GM12878 (cell line): ENCODE data around the gene COX19. TPM values are rescaled to one million over a fixed set of nuclear protein-coding genes. Genes with fewer than 3 reads are reported as not detected.

ENCODE experiments used
- ASH2L ChIP-seq: fragments of 300-600, 200-600 bp; sonication (generic); IDR thresholded peaks from 2 replicates; pipeline ENCODE4 v1.6.1; 2017; ENCODE audit warnings: low read depth, mild to moderate bottlenecking, borderline replicate concordance
- CBX3 ChIP-seq: fragments of 200-600 bp; sonication (generic); IDR thresholded peaks from 2 replicates; pipeline ENCODE4 v1.6.1; 2016; ENCODE audit warnings: low read depth, borderline replicate concordance
- CHD4 ChIP-seq: fragments of 200-600 bp; sonication (generic); IDR thresholded peaks from 2 replicates; pipeline ENCODE4 v1.6.1; 2016; ENCODE audit warnings: mild to moderate bottlenecking
- ELK1 ChIP-seq: IDR thresholded peaks from 2 replicates; pipeline ENCODE4 v1.6.1; 2012; ENCODE audit warnings: low read depth, low read length, improper control_type of control experiment
- EZH2 ChIP-seq: IDR thresholded peaks from 2 replicates; pipeline ENCODE4 v1.6.1; 2012; ENCODE audit warnings: low read depth, mild to moderate bottlenecking, control low read depth, inconsistent platforms, low read length, borderline replicate concordance; ENCODE audit not compliant: control insufficient read depth
- IRF4 ChIP-seq: IDR thresholded peaks from 2 replicates; pipeline ENCODE4 v1.6.1; 2011; ENCODE audit warnings: low read depth, low read length
- KAT2A ChIP-seq: conservative IDR thresholded peaks from 2 replicates; pipeline ENCODE4 v1.6.1; 2011; ENCODE audit warnings: low read depth, low read length; ENCODE audit not compliant: control insufficient read depth
- MEF2A ChIP-seq: IDR thresholded peaks from 2 replicates; pipeline ENCODE4 v1.6.1; 2011; ENCODE audit warnings: low read depth, mild to moderate bottlenecking, low read length, moderate library complexity; ENCODE audit not compliant: insufficient read depth
- PRDM15 ChIP-seq: fragments of 450-650 bp; formaldehyde crosslinking; IDR thresholded peaks from 2 replicates; pipeline ENCODE4 v1.4.0; 2020; ENCODE audit warnings: mild to moderate bottlenecking, moderate library complexity
- SIN3A ChIP-seq: IDR thresholded peaks from 2 replicates; pipeline ENCODE4 v1.6.1; 2012; ENCODE audit warnings: low read depth, low read length, improper control_type of control experiment
- SP1 ChIP-seq: IDR thresholded peaks from one replicate; pipeline ENCODE4 v1.6.1; 2011; ENCODE audit warnings: low read depth, low read length
- STAT1 ChIP-seq: fragments of 450-650 bp; conservative IDR thresholded peaks from 2 replicates; pipeline ENCODE4 v1.6.1; 2014; ENCODE audit warnings: antibody characterized with exemption, mild to moderate bottlenecking
- TAF1 ChIP-seq: IDR thresholded peaks from 2 replicates; pipeline ENCODE4 v1.6.1; 2011; ENCODE audit warnings: mild to moderate bottlenecking, low read depth, low read length, borderline replicate concordance
- USF2 ChIP-seq: IDR thresholded peaks from 2 replicates; pipeline ENCODE4 v1.6.1; 2011; ENCODE audit warnings: low read depth, low read length, improper control_type of control experiment, borderline replicate concordance
- ZBTB40 ChIP-seq: fragments of 450-650 bp; IDR thresholded peaks from 2 replicates; pipeline ENCODE4 v1.6.1; 2016; ENCODE audit warnings: mild to moderate bottlenecking, moderate library complexity, borderline replicate concordance
- ZNF622 ChIP-seq: fragments of 450-650 bp; IDR thresholded peaks from 2 replicates; pipeline ENCODE4 v1.6.1; 2017; ENCODE audit warnings: mild to moderate bottlenecking, inconsistent platforms
- polyA plus RNA-seq, 11 experiments: library from polyadenylated mRNA; depleted of rRNA in 4 of 11; unstranded in 6 of 11; stranded (reverse) in 5 of 11; fragments of >200 nt; fragmentation: Nextera tagmentation in 4 of 11; fragmentation: Illumina TruSeq in 1 of 11; extraction: Ambion mirVana in 4 of 11; extraction: Trizol in 1 of 11; gene quantifications; 1 replicate in 1 of 11; 2 replicates in 10 of 11; pipeline versions ENCODE4 v1.2.1 to v1.2.3, GENCODE V29; 2011 to 2016; ENCODE audit warnings: inconsistent platforms in 2 of 11, missing spikeins in 2 of 11, low read depth in 1 of 11
- total RNA-seq, 4 experiments: library from RNA; depleted of rRNA in 3 of 4; stranded (reverse); fragments of >200 nt in 3 of 4; fragmentation: Illumina TruSeq in 1 of 4; extraction: Trizol in 1 of 4; gene quantifications; 2 replicates each; pipeline versions ENCODE4 v1.2.1 to v1.2.3, GENCODE V29; 2013 to 2021

Gene COX19
- total and polyA plus RNA-seq, 10 of the 15 experiments (the other 5 are each of a cell fraction or from before 2014, with no cell fraction given) = 3.7 to 17.9 (median 10.8) TPM

- TF ChIP-seq SP1 (no peak), TAF1 (no peak), KAT2A (no peak), ELK1 (0 out of 2 replicates have a peak, but pooled peaks have one; percentile 55), STAT1 (peak; percentile 50; the same call in 1 of the 2 replicates), IRF4 (peak; percentile 57; the same call in 1 of the 2 replicates), PRDM15 (CRISPR knock-in tag) (no peak), SIN3A (peak; percentile 52; the same call in 1 of the 2 replicates), EZH2 (no peak), MEF2A (peak; percentile 54; the same call in 1 of the 2 replicates), USF2 (no peak), CBX3 (no peak), CHD4 (no peak), ASH2L (no peak), ZNF622 (no peak), ZBTB40 (no peak)
Observed at GRCh38 chr7:992709-993607, 17.6 kb upstream of the COX19 start (continued).
